ENCODE measurements around the gene YPEL2. TPM values are rescaled to one million over a fixed set of nuclear protein-coding genes. Genes with fewer than 3 reads are reported as not detected.

The YPEL2 gene
- polyA plus RNA-seq, 1 experiment, result 9.2 TPM

DNA sequence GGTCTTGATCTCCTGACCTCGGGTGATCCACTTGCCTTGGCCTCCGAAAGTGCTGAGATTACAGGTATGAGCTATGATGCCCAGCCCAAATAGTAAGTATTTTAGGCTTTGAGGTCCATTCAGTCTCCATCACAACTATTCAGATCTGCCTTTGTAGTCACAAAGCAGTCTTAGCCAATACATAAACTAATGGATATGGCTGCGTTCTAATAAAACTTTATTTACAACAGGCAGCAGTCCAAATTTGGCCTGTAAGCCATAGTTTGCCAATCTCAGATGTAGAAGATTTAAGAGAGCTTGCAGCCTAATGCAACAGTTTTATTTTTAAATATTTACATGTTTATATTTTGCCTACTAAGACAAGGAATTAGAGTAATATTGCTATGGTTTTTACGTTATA, 111.7 kb downstream of the YPEL2 start:
- DNase-seq (ENCODE audit: low read depth), result no peak
- Histone ChIP-seq H3K4me3 (ENCODE audit: low read depth, low read length) (no peak overlapping the region), H3K27me3 (ENCODE audit: control insufficient read depth, insufficient read depth, low read length) (no peaks in the 10 kb centered on the region), H3K36me3 (ENCODE audit: control insufficient read depth, insufficient read depth, low read length) (no peaks in the 10 kb centered on the region)
- ChIA-PET POLR2A (no interaction called here), CTCF (interaction anchor here (0.6 to 6.7 kb wide), 7 partner anchors 9 to 131 kb away, joined by 3 to 100 read pairs (median 13); no protein-coding TSS in a partner anchor)
- TF ChIP-seq, protein P1, sequence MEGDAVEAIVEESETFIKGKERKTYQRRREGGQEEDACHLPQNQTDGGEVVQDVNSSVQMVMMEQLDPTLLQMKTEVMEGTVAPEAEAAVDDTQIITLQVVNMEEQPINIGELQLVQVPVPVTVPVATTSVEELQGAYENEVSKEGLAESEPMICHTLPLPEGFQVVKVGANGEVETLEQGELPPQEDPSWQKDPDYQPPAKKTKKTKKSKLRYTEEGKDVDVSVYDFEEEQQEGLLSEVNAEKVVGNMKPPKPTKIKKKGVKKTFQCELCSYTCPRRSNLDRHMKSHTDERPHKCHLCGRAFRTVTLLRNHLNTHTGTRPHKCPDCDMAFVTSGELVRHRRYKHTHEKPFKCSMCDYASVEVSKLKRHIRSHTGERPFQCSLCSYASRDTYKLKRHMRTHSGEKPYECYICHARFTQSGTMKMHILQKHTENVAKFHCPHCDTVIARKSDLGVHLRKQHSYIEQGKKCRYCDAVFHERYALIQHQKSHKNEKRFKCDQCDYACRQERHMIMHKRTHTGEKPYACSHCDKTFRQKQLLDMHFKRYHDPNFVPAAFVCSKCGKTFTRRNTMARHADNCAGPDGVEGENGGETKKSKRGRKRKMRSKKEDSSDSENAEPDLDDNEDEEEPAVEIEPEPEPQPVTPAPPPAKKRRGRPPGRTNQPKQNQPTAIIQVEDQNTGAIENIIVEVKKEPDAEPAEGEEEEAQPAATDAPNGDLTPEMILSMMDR (IDR thresholded peaks at IDR 0.05; ENCODE audit: insufficient read depth, low read depth, low read length), result no peak

Small RNAs within 50 kb of the gene (small RNA-seq; reads per million reads assigned to genes)
- not detected for gene MIR4729 (ENCODE audit: insufficient read length, low read depth, low replicate concordance)

Other genes with a start within 250 kb of the YPEL2 start
- 20.6 and 20.9 TPM in 2 replicates for gene TRIM37, start 224.8 kb upstream of the YPEL2 start, polyA plus RNA-seq (2011; rRNA removed)
- gene SKA2, start 176.5 kb upstream of the YPEL2 start, polyA plus RNA-seq (2011; rRNA removed), result 9.7 and 29.3 TPM in 2 replicates
- 24.7 and 27.2 TPM in 2 replicates for gene PRR11, start 175.9 kb upstream of the YPEL2 start, polyA plus RNA-seq (2011; rRNA removed)
- gene SMG8, start 121.6 kb upstream of the YPEL2 start, polyA plus RNA-seq (2011; rRNA removed), result 15.4 and 18.0 TPM in 2 replicates
- 0.86 and 1.0 TPM in 2 replicates for gene GDPD1, start 111.1 kb upstream of the YPEL2 start, polyA plus RNA-seq (2011; rRNA removed)
- gene DHX40, start 234.0 kb downstream of the YPEL2 start, polyA plus RNA-seq (2011; rRNA removed), result 19.0 and 37.7 TPM in 2 replicates

All from BJ (cell line).